K562 (cell line): ENCODE measurements around the gene ACAT2. TPM values are rescaled to one million over a fixed set of nuclear protein-coding genes. Genes with fewer than 3 reads are reported as not detected.

ENCODE experiments used
- FUS ChIP-seq: fragments of 200-400 bp; formaldehyde crosslinking; optimal IDR thresholded peaks from 2 replicates; pipeline ENCODE3; 2017; ENCODE audit warnings: low read depth, low read length
- MYNN ChIP-seq, 2 experiments: sonication (generic); formaldehyde crosslinking in 1 of 2; IDR thresholded peaks; 2 replicates each; pipeline versions ENCODE4 v1.5.0 to v1.6.1; 2016 to 2020; ENCODE audit warnings: antibody characterized with exemption in 1 of 2, missing genetic modification reagents in 1 of 2
- PHTF2 ChIP-seq: fragments of 250-450 bp; sonication (Bioruptor Pico); IDR thresholded peaks from 2 replicates; pipeline ENCODE4 v1.5.0; 2021; ENCODE audit warnings: mild to moderate bottlenecking
- PRMT5 ChIP-seq: sonication (generic); formaldehyde crosslinking; IDR thresholded peaks from 2 replicates; pipeline ENCODE4 v1.5.0; 2020; ENCODE audit warnings: missing genetic modification reagents
- PTBP1 ChIP-seq: fragments of 200-400 bp; formaldehyde crosslinking; IDR thresholded peaks from 2 replicates; pipeline ENCODE4 v1.6.1; 2017; ENCODE audit warnings: low read depth, low read length
- RNF2 ChIP-seq: sonication (generic); IDR thresholded peaks from 2 replicates; pipeline ENCODE4 v1.6.1; 2016
- RUNX1 ChIP-seq: sonication (generic); IDR thresholded peaks from 2 replicates; pipeline ENCODE4 v1.6.1; 2016; ENCODE audit warnings: antibody characterized with exemption, low read depth
- SMARCA5 ChIP-seq: fragments of 450-650 bp; IDR thresholded peaks from 2 replicates; pipeline ENCODE4 v1.6.1; 2016
- SUPT5H ChIP-seq: fragments of 450-650 bp; IDR thresholded peaks from 2 replicates; pipeline ENCODE4 v1.6.1; 2016
- ZBED1 ChIP-seq: IDR thresholded peaks from 2 replicates; pipeline ENCODE4 v1.6.1; 2014
- ZFP1 ChIP-seq: fragments of 450-650 bp; formaldehyde crosslinking; IDR thresholded peaks from 2 replicates; pipeline ENCODE4 v1.4.0; 2020; ENCODE audit warnings: mild to moderate bottlenecking, mixed read lengths
- ZNF778 ChIP-seq: fragments of 450-650 bp; formaldehyde crosslinking; IDR thresholded peaks from 2 replicates; pipeline ENCODE4 v1.4.0; 2020; ENCODE audit warnings: mild to moderate bottlenecking, moderate library complexity
- polyA plus RNA-seq, 8 experiments: library from polyadenylated mRNA; depleted of rRNA in 4 of 8; stranded (reverse) in 5 of 8; unstranded in 3 of 8; fragments of >200 nt; fragmentation: Nextera tagmentation in 2 of 8; fragmentation: Illumina TruSeq in 1 of 8; extraction: Ambion mirVana in 2 of 8; extraction: Trizol in 1 of 8; gene quantifications; 2 replicates each; pipeline versions ENCODE4 v1.2.1 to v1.2.3, GENCODE V29; 2011 to 2014; ENCODE audit warnings: inconsistent platforms in 1 of 8, missing spikeins in 1 of 8
- total RNA-seq, 7 experiments: library from RNA; depleted of rRNA in 6 of 7; stranded (reverse); fragments of >200 nt in 6 of 7; fragmentation: Illumina TruSeq in 2 of 7; extraction: Trizol in 2 of 7; gene quantifications; 2 replicates each; pipeline versions ENCODE4 v1.2.1 to v1.2.3, GENCODE V29; 2011 to 2021; ENCODE audit warnings: low replicate concordance in 1 of 7
- TF ChIP-seq, protein P1 (sequence below): sonication (generic); formaldehyde crosslinking; IDR thresholded peaks from 2 replicates; pipeline ENCODE4 v1.8.0; 2022; ENCODE audit warnings: mild to moderate bottlenecking, low read depth, missing genetic modification reagents
- TF ChIP-seq, protein P2 (sequence below): fragments of 200-800 bp; sonication (Bioruptor generic); IDR thresholded peaks from 2 replicates; pipeline ENCODE4 v1.6.1; 2017; ENCODE audit warnings: missing genetic modification characterization, missing compliant biosample characterization
- TF ChIP-seq, protein P3 (sequence below): IDR thresholded peaks from 3 replicates; pipeline ENCODE4 v1.6.1; 2011; ENCODE audit warnings: borderline replicate concordance, mild to moderate bottlenecking, moderate library complexity; ENCODE audit not compliant: insufficient read length; ENCODE audit errors: extremely low read depth
- TF ChIP-seq, protein P4 (sequence below): conservative IDR thresholded peaks from 2 replicates; pipeline ENCODE4 v1.6.1; 2011; ENCODE audit warnings: low read depth, mild to moderate bottlenecking, low read length; ENCODE audit not compliant: control insufficient read depth
- TF ChIP-seq, protein P5 (sequence below), 2 experiments: fragments of 450-650 bp; conservative IDR thresholded peaks; 2 replicates each; pipeline ENCODE4 v1.6.1; 2017; ENCODE audit warnings: mild to moderate bottlenecking in 2 of 2, moderate library complexity in 2 of 2
- TF ChIP-seq, protein P6 (sequence below): fragments of 250-450 bp; sonication (Bioruptor Pico); IDR thresholded peaks from 2 replicates; pipeline ENCODE4 v1.4.0; 2020; ENCODE audit warnings: borderline replicate concordance

Gene ACAT2
- total and polyA plus RNA-seq, 9 of the 15 experiments (the other 6 are each of a cell fraction or from before 2014, with no cell fraction given): 63.0 to 309 (median 144) TPM

DNA sequence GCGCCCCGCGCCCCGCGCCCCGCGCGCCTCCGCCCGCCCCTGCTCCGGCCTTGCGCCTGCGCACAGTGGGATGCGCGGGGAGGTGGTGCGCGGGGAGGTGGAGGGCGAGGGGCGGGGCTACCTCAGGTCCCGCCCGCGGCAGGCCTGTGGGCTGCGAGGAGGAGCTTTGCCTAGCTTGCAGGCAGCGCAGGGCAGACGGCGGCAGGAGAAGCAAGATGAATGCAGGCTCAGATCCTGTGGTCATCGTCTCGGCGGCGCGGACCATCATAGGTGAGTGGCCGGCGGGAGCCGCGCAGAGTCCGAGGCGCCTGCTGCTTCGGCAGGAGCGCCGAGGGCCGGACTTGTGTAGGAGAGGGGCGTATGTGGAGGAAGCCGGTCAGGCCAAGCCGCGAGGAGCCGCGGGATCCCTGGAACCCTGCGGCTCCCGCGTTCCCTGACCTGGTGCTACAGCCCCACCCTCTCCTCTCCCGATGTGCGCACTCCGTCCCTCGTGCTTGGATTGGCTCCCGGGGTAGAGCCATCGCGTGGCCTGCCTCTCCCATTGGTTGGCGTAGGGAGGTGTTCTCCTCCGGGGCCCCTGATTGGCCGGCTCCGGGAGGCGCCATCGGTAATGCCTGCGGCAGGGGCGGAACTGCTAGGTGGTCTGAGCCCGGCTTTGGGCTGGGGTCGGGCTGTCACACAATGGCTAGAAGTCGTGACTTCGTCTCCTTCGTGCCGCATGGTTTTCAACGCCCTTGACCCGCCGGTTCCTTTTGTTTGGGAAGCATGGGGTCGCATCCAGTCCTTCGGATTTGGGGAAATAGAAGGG is at the start of gene ACAT2 (continued):
- TF ChIP-seq, protein P1, sequence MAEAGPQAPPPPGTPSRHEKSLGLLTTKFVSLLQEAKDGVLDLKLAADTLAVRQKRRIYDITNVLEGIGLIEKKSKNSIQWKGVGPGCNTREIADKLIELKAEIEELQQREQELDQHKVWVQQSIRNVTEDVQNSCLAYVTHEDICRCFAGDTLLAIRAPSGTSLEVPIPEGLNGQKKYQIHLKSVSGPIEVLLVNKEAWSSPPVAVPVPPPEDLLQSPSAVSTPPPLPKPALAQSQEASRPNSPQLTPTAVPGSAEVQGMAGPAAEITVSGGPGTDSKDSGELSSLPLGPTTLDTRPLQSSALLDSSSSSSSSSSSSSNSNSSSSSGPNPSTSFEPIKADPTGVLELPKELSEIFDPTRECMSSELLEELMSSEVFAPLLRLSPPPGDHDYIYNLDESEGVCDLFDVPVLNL (CRISPR knock-in tag): 0 out of 2 replicates have a peak, but pooled peaks have one; percentile 51
- no peak for TF ChIP-seq ZBED1
- TF ChIP-seq SMARCA5: no peak
- no peak for TF ChIP-seq ZNF778 (CRISPR knock-in tag)
- no peak for TF ChIP-seq FUS
- TF ChIP-seq, protein P2, sequence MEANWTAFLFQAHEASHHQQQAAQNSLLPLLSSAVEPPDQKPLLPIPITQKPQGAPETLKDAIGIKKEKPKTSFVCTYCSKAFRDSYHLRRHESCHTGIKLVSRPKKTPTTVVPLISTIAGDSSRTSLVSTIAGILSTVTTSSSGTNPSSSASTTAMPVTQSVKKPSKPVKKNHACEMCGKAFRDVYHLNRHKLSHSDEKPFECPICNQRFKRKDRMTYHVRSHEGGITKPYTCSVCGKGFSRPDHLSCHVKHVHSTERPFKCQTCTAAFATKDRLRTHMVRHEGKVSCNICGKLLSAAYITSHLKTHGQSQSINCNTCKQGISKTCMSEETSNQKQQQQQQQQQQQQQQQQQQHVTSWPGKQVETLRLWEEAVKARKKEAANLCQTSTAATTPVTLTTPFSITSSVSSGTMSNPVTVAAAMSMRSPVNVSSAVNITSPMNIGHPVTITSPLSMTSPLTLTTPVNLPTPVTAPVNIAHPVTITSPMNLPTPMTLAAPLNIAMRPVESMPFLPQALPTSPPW (CRISPR knock-in tag): peak; percentile 93
- no peak for TF ChIP-seq PHTF2
- no peak for TF ChIP-seq ZFP1 (CRISPR knock-in tag)
- TF ChIP-seq RUNX1: no peak
- TF ChIP-seq, protein P3, sequence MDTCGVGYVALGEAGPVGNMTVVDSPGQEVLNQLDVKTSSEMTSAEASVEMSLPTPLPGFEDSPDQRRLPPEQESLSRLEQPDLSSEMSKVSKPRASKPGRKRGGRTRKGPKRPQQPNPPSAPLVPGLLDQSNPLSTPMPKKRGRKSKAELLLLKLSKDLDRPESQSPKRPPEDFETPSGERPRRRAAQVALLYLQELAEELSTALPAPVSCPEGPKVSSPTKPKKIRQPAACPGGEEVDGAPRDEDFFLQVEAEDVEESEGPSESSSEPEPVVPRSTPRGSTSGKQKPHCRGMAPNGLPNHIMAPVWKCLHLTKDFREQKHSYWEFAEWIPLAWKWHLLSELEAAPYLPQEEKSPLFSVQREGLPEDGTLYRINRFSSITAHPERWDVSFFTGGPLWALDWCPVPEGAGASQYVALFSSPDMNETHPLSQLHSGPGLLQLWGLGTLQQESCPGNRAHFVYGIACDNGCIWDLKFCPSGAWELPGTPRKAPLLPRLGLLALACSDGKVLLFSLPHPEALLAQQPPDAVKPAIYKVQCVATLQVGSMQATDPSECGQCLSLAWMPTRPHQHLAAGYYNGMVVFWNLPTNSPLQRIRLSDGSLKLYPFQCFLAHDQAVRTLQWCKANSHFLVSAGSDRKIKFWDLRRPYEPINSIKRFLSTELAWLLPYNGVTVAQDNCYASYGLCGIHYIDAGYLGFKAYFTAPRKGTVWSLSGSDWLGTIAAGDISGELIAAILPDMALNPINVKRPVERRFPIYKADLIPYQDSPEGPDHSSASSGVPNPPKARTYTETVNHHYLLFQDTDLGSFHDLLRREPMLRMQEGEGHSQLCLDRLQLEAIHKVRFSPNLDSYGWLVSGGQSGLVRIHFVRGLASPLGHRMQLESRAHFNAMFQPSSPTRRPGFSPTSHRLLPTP: no peak
- TF ChIP-seq, protein P4, sequence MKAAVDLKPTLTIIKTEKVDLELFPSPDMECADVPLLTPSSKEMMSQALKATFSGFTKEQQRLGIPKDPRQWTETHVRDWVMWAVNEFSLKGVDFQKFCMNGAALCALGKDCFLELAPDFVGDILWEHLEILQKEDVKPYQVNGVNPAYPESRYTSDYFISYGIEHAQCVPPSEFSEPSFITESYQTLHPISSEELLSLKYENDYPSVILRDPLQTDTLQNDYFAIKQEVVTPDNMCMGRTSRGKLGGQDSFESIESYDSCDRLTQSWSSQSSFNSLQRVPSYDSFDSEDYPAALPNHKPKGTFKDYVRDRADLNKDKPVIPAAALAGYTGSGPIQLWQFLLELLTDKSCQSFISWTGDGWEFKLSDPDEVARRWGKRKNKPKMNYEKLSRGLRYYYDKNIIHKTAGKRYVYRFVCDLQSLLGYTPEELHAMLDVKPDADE: peak; percentile 68
- TF ChIP-seq PTBP1: no peak
- 0 out of 2 replicates have a peak, but pooled peaks have one; percentile 56 for TF ChIP-seq MYNN (IDR thresholded peaks at IDR 0.05)
- no peak for TF ChIP-seq MYNN (CRISPR knock-in tag; IDR thresholded peaks at IDR 0.05)
- TF ChIP-seq, protein P5, sequence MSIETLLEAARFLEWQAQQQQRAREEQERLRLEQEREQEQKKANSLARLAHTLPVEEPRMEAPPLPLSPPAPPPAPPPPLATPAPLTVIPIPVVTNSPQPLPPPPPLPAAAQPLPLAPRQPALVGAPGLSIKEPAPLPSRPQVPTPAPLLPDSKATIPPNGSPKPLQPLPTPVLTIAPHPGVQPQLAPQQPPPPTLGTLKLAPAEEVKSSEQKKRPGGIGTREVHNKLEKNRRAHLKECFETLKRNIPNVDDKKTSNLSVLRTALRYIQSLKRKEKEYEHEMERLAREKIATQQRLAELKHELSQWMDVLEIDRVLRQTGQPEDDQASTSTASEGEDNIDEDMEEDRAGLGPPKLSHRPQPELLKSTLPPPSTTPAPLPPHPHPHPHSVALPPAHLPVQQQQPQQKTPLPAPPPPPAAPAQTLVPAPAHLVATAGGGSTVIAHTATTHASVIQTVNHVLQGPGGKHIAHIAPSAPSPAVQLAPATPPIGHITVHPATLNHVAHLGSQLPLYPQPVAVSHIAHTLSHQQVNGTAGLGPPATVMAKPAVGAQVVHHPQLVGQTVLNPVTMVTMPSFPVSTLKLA (conservative IDR thresholded peaks at IDR 0.05): peak; percentile 72 to 91
- no peak for TF ChIP-seq PRMT5
- TF ChIP-seq, protein P6, sequence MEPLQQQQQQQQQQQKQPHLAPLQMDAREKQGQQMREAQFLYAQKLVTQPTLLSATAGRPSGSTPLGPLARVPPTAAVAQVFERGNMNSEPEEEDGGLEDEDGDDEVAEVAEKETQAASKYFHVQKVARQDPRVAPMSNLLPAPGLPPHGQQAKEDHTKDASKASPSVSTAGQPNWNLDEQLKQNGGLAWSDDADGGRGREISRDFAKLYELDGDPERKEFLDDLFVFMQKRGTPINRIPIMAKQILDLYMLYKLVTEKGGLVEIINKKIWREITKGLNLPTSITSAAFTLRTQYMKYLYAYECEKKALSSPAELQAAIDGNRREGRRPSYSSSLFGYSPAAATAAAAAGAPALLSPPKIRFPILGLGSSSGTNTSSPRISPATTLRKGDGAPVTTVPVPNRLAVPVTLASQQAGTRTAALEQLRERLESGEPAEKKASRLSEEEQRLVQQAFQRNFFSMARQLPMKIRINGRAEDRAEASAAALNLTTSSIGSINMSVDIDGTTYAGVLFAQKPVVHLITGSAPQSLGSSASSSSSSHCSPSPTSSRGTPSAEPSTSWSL (CRISPR knock-in tag): no peak
- TF ChIP-seq SUPT5H: peak; percentile 93
- no peak for TF ChIP-seq RNF2
